B cell (primary cell): ENCODE data around the gene ITGB6.

Experiments
- EZH2 ChIP-seq: IDR thresholded peaks from 2 replicates; pipeline ENCODE4 v1.6.1; 2012; ENCODE audit warnings: borderline replicate concordance, low read depth, mild to moderate bottlenecking, moderate library complexity, low read length; ENCODE audit not compliant: insufficient read depth, poor library complexity, severe bottlenecking
- TF ChIP-seq, protein P1 (sequence below): fragments of 200-600 bp; IDR thresholded peaks from one replicate; pipeline ENCODE4 v1.8.0; 2022; ENCODE audit warnings: antibody characterized with exemption, mild to moderate bottlenecking

DNA sequence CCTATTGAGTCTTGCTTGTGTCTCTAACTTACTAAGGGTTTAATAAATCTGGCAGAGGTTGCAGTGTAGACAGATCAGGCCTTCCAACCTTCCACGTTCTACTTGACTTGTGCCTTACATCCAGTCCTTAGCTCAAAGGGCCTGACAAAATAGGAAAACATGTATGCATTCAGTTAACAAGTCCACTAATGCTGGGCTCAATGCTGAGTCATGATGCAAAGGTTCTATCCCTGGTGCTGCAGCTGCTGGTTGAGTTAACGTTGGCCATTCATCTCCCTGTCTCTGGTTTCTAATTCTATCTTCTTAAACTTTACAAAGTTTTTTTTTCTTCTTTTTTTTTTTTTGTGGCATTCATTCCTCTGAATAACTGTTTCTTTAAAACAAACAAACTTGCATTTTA lies 46.3 kb upstream of the ITGB6 start:
- TF ChIP-seq, protein P1, sequence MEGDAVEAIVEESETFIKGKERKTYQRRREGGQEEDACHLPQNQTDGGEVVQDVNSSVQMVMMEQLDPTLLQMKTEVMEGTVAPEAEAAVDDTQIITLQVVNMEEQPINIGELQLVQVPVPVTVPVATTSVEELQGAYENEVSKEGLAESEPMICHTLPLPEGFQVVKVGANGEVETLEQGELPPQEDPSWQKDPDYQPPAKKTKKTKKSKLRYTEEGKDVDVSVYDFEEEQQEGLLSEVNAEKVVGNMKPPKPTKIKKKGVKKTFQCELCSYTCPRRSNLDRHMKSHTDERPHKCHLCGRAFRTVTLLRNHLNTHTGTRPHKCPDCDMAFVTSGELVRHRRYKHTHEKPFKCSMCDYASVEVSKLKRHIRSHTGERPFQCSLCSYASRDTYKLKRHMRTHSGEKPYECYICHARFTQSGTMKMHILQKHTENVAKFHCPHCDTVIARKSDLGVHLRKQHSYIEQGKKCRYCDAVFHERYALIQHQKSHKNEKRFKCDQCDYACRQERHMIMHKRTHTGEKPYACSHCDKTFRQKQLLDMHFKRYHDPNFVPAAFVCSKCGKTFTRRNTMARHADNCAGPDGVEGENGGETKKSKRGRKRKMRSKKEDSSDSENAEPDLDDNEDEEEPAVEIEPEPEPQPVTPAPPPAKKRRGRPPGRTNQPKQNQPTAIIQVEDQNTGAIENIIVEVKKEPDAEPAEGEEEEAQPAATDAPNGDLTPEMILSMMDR: no peak
- TF ChIP-seq EZH2: no peak
